A673 (cell line): Measurements from ENCODE around the gene MDGA2. TPM values are rescaled to one million over a fixed set of nuclear protein-coding genes. Genes with fewer than 3 reads are reported as not detected.

ENCODE experiments used
- BruUV-seq: library from RNA; stranded (reverse); fragments of 400-500 nt; replicated peaks from 2 replicates; lab custom pipeline; 2021; lab: Mats Ljungman, UMichigan
- CTCF ChIA-PET: fragments of 300-600 bp; sonication (Branson Sonifier 250); formaldehyde crosslinking; loops from one replicate; lab custom pipeline; 2022; ENCODE audit warnings: antibody characterized with exemption; lab: Charles Lee
- POLR2A ChIA-PET: fragments of 300-600 bp; sonication (Branson Sonifier 250); formaldehyde crosslinking; loops from one replicate; lab custom pipeline; 2022; ENCODE audit warnings: antibody characterized with exemption; ENCODE audit not compliant: low non-redundant PET; lab: Charles Lee
- DNase-seq: peaks from one replicate; pipeline ENCODE4 v3.0.0-alpha.2; 2015; ENCODE audit warnings: low spot score
- H3K27ac ChIP-seq: fragments of 200-600 bp; sonication (generic); 2 replicates; pipeline ENCODE4 v1.5.1; 2016; ENCODE audit warnings: mixed run types, low read depth, mild to moderate bottlenecking, mixed read lengths, antibody characterized with exemption, low read length; ENCODE audit not compliant: poor library complexity, severe bottlenecking
- H3K27me3 ChIP-seq: fragments of 200-600 bp; sonication (generic); replicated peaks from 2 replicates; pipeline ENCODE4 v1.6.1; 2017; ENCODE audit warnings: mixed run types, low read depth, mild to moderate bottlenecking, mixed read lengths, antibody characterized with exemption, low read length; ENCODE audit not compliant: insufficient read depth, poor library complexity
- H3K36me3 ChIP-seq: fragments of 200-600 bp; sonication (generic); 2 replicates; pipeline ENCODE4 v1.6.1; 2016; ENCODE audit warnings: mixed run types, mild to moderate bottlenecking, mixed read lengths, antibody characterized with exemption, low read length; ENCODE audit not compliant: insufficient read depth, poor library complexity, severe bottlenecking
- H3K4me1 ChIP-seq: fragments of 200-600 bp; sonication (generic); 2 replicates; pipeline ENCODE4 v1.6.1; 2017; ENCODE audit warnings: mixed run types, mild to moderate bottlenecking, mixed read lengths, antibody characterized with exemption, low read length; ENCODE audit not compliant: insufficient read depth, poor library complexity, severe bottlenecking
- H3K4me3 ChIP-seq: fragments of 200-600 bp; sonication (generic); 2 replicates; pipeline ENCODE4 v1.5.1; 2016; ENCODE audit warnings: low read depth, mixed run types, mild to moderate bottlenecking, mixed read lengths, low read length; ENCODE audit not compliant: poor library complexity, severe bottlenecking
- H3K9me3 ChIP-seq: fragments of 200-600 bp; sonication (generic); 2 replicates; pipeline ENCODE4 v1.6.1; 2016; ENCODE audit warnings: mixed run types, low read depth, mild to moderate bottlenecking, mixed read lengths, antibody characterized with exemption, low read length; ENCODE audit not compliant: poor library complexity, severe bottlenecking
- CTCF ChIP-seq: fragments of 300-800, 200-600 bp; sonication (generic); conservative IDR thresholded peaks from 2 replicates; pipeline ENCODE4 v1.5.1; 2017; ENCODE audit warnings: low read depth, mild to moderate bottlenecking, antibody characterized with exemption, low read length, moderate library complexity, mixed read lengths
- EZH2 ChIP-seq: fragments of 200-600 bp; sonication (generic); IDR thresholded peaks from 2 replicates; pipeline ENCODE4 v1.6.1; 2017; ENCODE audit warnings: borderline replicate concordance, low read depth, mild to moderate bottlenecking, mixed read lengths, antibody characterized with exemption, low read length; ENCODE audit not compliant: poor library complexity, severe bottlenecking
- intact Hi-C: fragments of 100-400 bp; cut with micrococcal nuclease; formaldehyde crosslinking; loops from one replicate; pipeline ENCODE4 v1.10.0; 2022; ENCODE audit not compliant: unreplicated experiment
- total RNA-seq: library from RNA; stranded (reverse); gene quantifications from 2 replicates; pipeline ENCODE4 v1.2.3, GENCODE V29; 2021

Gene MDGA2
- total RNA-seq, 1 experiment from 2014 or later = not detected

- TF ChIP-seq EZH2 (no peak), CTCF (no peak)
- no peak overlapping the region for H3K4me3 ChIP-seq
- no peak overlapping the region for H3K27ac ChIP-seq
- BruUV-seq = no TSS peak
- CTCF ChIA-PET = no interaction called here
- POLR2A ChIA-PET = no interaction called here
- intact Hi-C loops = no loop called here
- H3K4me1 ChIP-seq = no peaks in the 10 kb centered on the region
- no peaks in the 10 kb centered on the region for H3K36me3 ChIP-seq
- H3K9me3 ChIP-seq = no peaks in the 10 kb centered on the region
- peaks cover 3% of the 10 kb centered on the region for H3K27me3 ChIP-seq
- DNase-seq = no peak
Measured at GRCh38 chr14:47302121-47302520, 373.3 kb downstream of the MDGA2 start.

GRCh38 chr14:47300796-47301195 lies 374.6 kb downstream of the MDGA2 start:
- CTCF ChIA-PET = no interaction called here

GRCh38 chr14:47297374-47297773 lies 378.0 kb downstream of the MDGA2 start:
- CTCF ChIA-PET = no interaction called here
- H3K27ac ChIP-seq = no peak overlapping the region
- H3K9me3 ChIP-seq = no peaks in the 10 kb centered on the region
- no peak overlapping the region for H3K4me3 ChIP-seq
- no peak for TF ChIP-seq EZH2
- no peak for TF ChIP-seq CTCF
- H3K4me1 ChIP-seq = no peaks in the 10 kb centered on the region
- intact Hi-C loops = no loop called here
- POLR2A ChIA-PET = no interaction called here
- no TSS peak for BruUV-seq
- no peaks in the 10 kb centered on the region for H3K27me3 ChIP-seq
- no peaks in the 10 kb centered on the region for H3K36me3 ChIP-seq
- DNase-seq = no peak

More at GRCh38 chr14:47300796-47301195, 374.6 kb downstream of the MDGA2 start:
- no peak for TF ChIP-seq CTCF
- TF ChIP-seq EZH2 = no peak
- Histone ChIP-seq H3K36me3 (no peaks in the 10 kb centered on the region), H3K27me3 (peaks cover 3% of the 10 kb centered on the region), H3K27ac (no peak overlapping the region), H3K9me3 (no peaks in the 10 kb centered on the region), H3K4me3 (no peak overlapping the region), H3K4me1 (no peaks in the 10 kb centered on the region)
- no peak for DNase-seq
- POLR2A ChIA-PET = no interaction called here
- BruUV-seq = no TSS peak
- intact Hi-C loops = no loop called here
